Erythroblast (primary cell): ENCODE measurements around the gene CHST12.

Source experiments
- DNase-seq, 2 experiments: peaks; one replicate each; lab custom pipeline; 2025; lab: John Stamatoyannopoulos, UW
- GATA1 ChIP-seq: IDR thresholded peaks from 2 replicates; pipeline ENCODE4 v1.6.1; 2011; ENCODE audit warnings: low read depth, mild to moderate bottlenecking, control low read depth, low read length, moderate library complexity
- POLR2A ChIP-seq: IDR thresholded peaks from 2 replicates; pipeline ENCODE4 v1.6.1; 2011; ENCODE audit warnings: mild to moderate bottlenecking, low read length

Gene CHST12

GRCh38 chr7:2488272-2488645, 84.8 kb downstream of the CHST12 start:
- TF ChIP-seq POLR2A (no peak), GATA1 (no peak)

GRCh38 chr7:2488681-2489080, 85.3 kb downstream of the CHST12 start:
- no peak for DNase-seq

More at GRCh38 chr7:2488272-2488645, 84.8 kb downstream of the CHST12 start:
- DNase-seq = no peak

GRCh38 chr7:2490181-2490651, 86.8 kb downstream of the CHST12 start:
- DNase-seq = no peak
- no peak for TF ChIP-seq GATA1
- TF ChIP-seq POLR2A = no peak

More at GRCh38 chr7:2488681-2489080, 85.3 kb downstream of the CHST12 start:
- no peak for TF ChIP-seq GATA1
- TF ChIP-seq POLR2A = no peak

- DNase-seq = no peak
- TF ChIP-seq GATA1 (no peak), POLR2A (no peak)
These were observed 88.6 kb downstream of the CHST12 start for GRCh38 chr7:2492038-2492437.

- TF ChIP-seq POLR2A = no peak
- DNase-seq = no peak
These were observed 90.1 kb downstream of the CHST12 start for GRCh38 chr7:2493205-2494164.

- no peak for TF ChIP-seq GATA1
- TF ChIP-seq POLR2A = no peak
- no peak for DNase-seq
These were observed 91.0 kb downstream of the CHST12 start for GRCh38 chr7:2494191-2495130.

- DNase-seq = no peak
- no peak for TF ChIP-seq GATA1
- TF ChIP-seq POLR2A = no peak
These were observed 92.2 kb downstream of the CHST12 start for GRCh38 chr7:2495418-2496299.

- TF ChIP-seq POLR2A = no peak
- no peak for TF ChIP-seq GATA1
- DNase-seq = no peak
These were observed 93.0 kb downstream of the CHST12 start for GRCh38 chr7:2496375-2496774.

GRCh38 chr7:2497065-2497464, 93.7 kb downstream of the CHST12 start:
- TF ChIP-seq POLR2A = no peak
- no peak for TF ChIP-seq GATA1
- DNase-seq = no peak

DNA sequence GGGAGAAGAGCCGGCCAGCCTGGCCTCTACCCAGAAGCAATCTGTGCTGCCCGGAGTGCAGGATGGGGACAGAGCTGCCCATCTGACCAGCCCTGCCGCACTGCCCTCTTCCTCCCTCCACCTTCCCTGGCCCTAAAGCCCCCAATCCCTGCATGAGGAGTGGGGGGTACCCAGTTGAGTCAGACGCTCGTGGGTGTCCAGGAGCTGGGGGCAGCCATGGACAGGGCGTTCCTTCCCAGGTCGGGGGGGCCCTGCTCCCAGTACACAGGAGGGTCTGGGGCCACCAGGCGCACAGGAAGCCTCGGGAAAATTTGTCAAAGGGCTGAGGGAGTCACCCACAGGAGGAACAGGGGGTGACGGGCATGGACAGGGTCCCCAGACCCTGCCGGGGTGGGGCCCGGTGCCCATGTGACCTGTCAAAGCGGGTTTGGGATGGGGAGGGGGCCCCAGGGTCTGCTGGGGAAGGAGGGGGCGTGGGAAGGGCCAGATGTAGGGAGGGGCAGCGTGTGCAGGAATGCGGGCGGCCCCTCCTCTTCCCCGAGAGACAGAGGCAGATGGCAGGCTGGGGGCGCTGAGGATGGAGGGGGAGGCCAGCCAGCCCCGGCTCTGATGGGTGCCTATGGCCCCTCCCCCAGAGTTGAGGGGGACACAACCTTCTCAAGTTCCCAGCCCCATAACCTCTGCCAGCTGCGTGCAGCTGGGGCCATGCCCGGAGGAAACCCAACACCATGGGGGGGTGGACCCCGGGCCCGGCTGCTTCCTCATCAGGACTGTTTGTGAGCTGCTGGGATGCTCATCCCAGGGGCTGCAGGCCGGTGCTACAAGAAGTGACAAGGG, 94.3 kb downstream of the CHST12 start:
- DNase-seq = no peak
- TF ChIP-seq GATA1 (no peak), POLR2A (no peak)
